K562 (cell line): ENCODE measurements around the gene MPZL1.

Source experiments
- CTCF ChIP-seq, 3 experiments: IDR thresholded peaks in 2 of 3; conservative IDR thresholded peaks in 1 of 3; 2 replicates each; pipeline ENCODE4 v1.5.1; 2011 to 2012; ENCODE audit warnings: low read length in 3 of 3, mild to moderate bottlenecking in 3 of 3, control low read depth in 2 of 3, improper control_type of control experiment in 1 of 3, inconsistent platforms in 1 of 3, low read depth in 1 of 3, mixed read lengths in 1 of 3, moderate library complexity in 1 of 3; ENCODE audit not compliant: insufficient read depth in 2 of 3
- EP300 ChIP-seq: IDR thresholded peaks from 2 replicates; pipeline ENCODE4 v1.6.1; 2012; ENCODE audit warnings: low read length, improper control_type of control experiment
- FUS ChIP-seq: fragments of 200-400 bp; formaldehyde crosslinking; optimal IDR thresholded peaks from 2 replicates; pipeline ENCODE3; 2017; ENCODE audit warnings: low read depth, low read length
- POLR2A ChIP-seq: fragments of 450-650 bp; conservative IDR thresholded peaks from 2 replicates; pipeline ENCODE4 v1.6.1; 2016
- POLR3A ChIP-seq: IDR thresholded peaks from 2 replicates; pipeline ENCODE4 v1.6.1; 2011; ENCODE audit warnings: borderline replicate concordance, mild to moderate bottlenecking, moderate library complexity; ENCODE audit not compliant: insufficient read length, insufficient read depth; ENCODE audit errors: extremely low read depth
- RFX5 ChIP-seq: IDR thresholded peaks from 2 replicates; pipeline ENCODE4 v1.6.1; 2011; ENCODE audit warnings: low read depth, mild to moderate bottlenecking, improper control_type of control experiment, low read length

GRCh38 chr1:167707942-167708341 is 13.8 kb upstream of the MPZL1 start:
- TF ChIP-seq POLR2A (no peak), POLR3A (no peak), EP300 (no peak), CTCF (IDR thresholded peaks at IDR 0.05 in 2 of 3, conservative IDR thresholded peaks at IDR 0.05 in 1 of 3; ENCODE audit: insufficient read depth in 2 of 3, low read depth in 1 of 3, low read length in 3 of 3) (no peak), FUS (no peak), RFX5 (no peak)
